Ovary (tissue), 3 donors: Measurements from ENCODE around the gene ARPC2.

Experiments
- CTCF ChIP-seq, 3 donors: fragments of 450-650 bp in 2 of 3; fragments of 200-600 bp in 1 of 3; IDR thresholded peaks; one replicate each; pipeline versions ENCODE4 v1.5.1 to v1.8.0; 2016 to 2022; ENCODE audit warnings: antibody characterized with exemption in 3 of 3, mild to moderate bottlenecking in 1 of 3
- POLR2A ChIP-seq: fragments of 450-650 bp; IDR thresholded peaks from one replicate; pipeline ENCODE4 v1.6.1; 2017; ENCODE audit warnings: antibody characterized with exemption, mild to moderate bottlenecking, moderate library complexity
- donor health status: DM: no; HTN: no; CAD: no.

- no peak for TF ChIP-seq CTCF (IDR thresholded peaks at IDR 0.05)
- TF ChIP-seq POLR2A, result no peak
Measured at GRCh38 chr2:218255446-218255845, 38.5 kb downstream of the ARPC2 start.
